SK-N-SH (cell line): ENCODE results near the gene PDE6D. TPM values are rescaled to one million over a fixed set of nuclear protein-coding genes. Genes with fewer than 3 reads are reported as not detected.

Source experiments
- CTCF ChIA-PET: fragments of 300-600, 350-600 bp; formaldehyde crosslinking; extraction: SDS; loops from one replicate; lab custom pipeline; 2021; lab: Yijun Ruan, JAX
- POLR2A ChIA-PET: fragments of 350-600 bp; sonication (Branson Sonifier 250); formaldehyde crosslinking; extraction: SDS; loops from one replicate; lab custom pipeline; 2020; ENCODE audit warnings: antibody characterized with exemption, inconsistent platforms; lab: Yijun Ruan, JAX
- DNase-seq: peaks from one replicate; pipeline ENCODE4 v3.0.0; 2012
- H2AFZ ChIP-seq: fragments of 200-600 bp; sonication (generic); 2 replicates; pipeline ENCODE4 v1.8.1; 2016; ENCODE audit warnings: antibody characterized with exemption, mild to moderate bottlenecking, low read depth
- H3F3A ChIP-seq: fragments of 200-600 bp; sonication (generic); replicated peaks from 2 replicates; pipeline ENCODE3; 2016; ENCODE audit warnings: antibody characterized with exemption, mild to moderate bottlenecking; ENCODE audit not compliant: insufficient read depth
- H3K27ac ChIP-seq, 2 experiments: fragments of 200-500 bp in 1 of 2; fragments of 200-600 bp in 1 of 2; sonication (Bioruptor generic) in 1 of 2; sonication (generic), shearing (Covaris generic) in 1 of 2; 2 replicates each; pipeline versions ENCODE4 v1.5.1 to v1.6.1; 2014 to 2016; ENCODE audit warnings: low read depth in 2 of 2, inconsistent platforms in 1 of 2, low read length in 1 of 2, mild to moderate bottlenecking in 1 of 2, mixed read lengths in 1 of 2
- H3K27me3 ChIP-seq: fragments of 200-600 bp; sonication (generic), shearing (Covaris generic); 2 replicates; pipeline ENCODE4 v1.6.1; 2016; ENCODE audit warnings: mixed run types; ENCODE audit not compliant: insufficient read depth
- H3K36me3 ChIP-seq, 2 experiments: fragments of 200-500 bp in 1 of 2; fragments of 200-600 bp in 1 of 2; sonication (Bioruptor generic) in 1 of 2; sonication (generic) in 1 of 2; replicated peaks in 1 of 2; 2 replicates each; pipeline versions ENCODE3 to v1.5.1; 2014 to 2016; ENCODE audit warnings: low read length in 1 of 2, mild to moderate bottlenecking in 1 of 2; ENCODE audit not compliant: insufficient read depth in 2 of 2, control insufficient read depth in 1 of 2
- H3K4me1 ChIP-seq, 2 experiments: fragments of 200-500 bp in 1 of 2; fragments of 200-600 bp in 1 of 2; sonication (Bioruptor generic) in 1 of 2; sonication (generic), shearing (Covaris generic) in 1 of 2; 2 replicates each; pipeline versions ENCODE4 v1.5.1 to v1.6.1; 2014 to 2016; ENCODE audit warnings: low read depth in 1 of 2, low read length in 1 of 2, mixed run types in 1 of 2; ENCODE audit not compliant: insufficient read depth in 2 of 2, control insufficient read depth in 1 of 2
- H3K4me2 ChIP-seq: fragments of 200-600 bp; sonication (generic), shearing (Covaris generic); 2 replicates; pipeline ENCODE4 v1.6.1; 2017; ENCODE audit warnings: mixed run types
- H3K4me3 ChIP-seq, 2 experiments: fragments of 200-500 bp in 1 of 2; fragments of 200-600 bp in 1 of 2; sonication (Bioruptor generic) in 1 of 2; sonication (generic), shearing (Covaris generic) in 1 of 2; 2 replicates each; pipeline versions ENCODE4 v1.5.1 to v1.8.1; 2014 to 2016; ENCODE audit warnings: low read depth in 2 of 2, inconsistent platforms in 1 of 2, low read length in 1 of 2, mild to moderate bottlenecking in 1 of 2, mixed read lengths in 1 of 2, moderate library complexity in 1 of 2
- H3K79me2 ChIP-seq: fragments of 200-600 bp; sonication (generic); 2 replicates; pipeline ENCODE4 v1.8.1; 2017; ENCODE audit warnings: mild to moderate bottlenecking; ENCODE audit not compliant: insufficient read depth
- H3K9ac ChIP-seq: fragments of 200-600 bp; sonication (generic); 2 replicates; pipeline ENCODE4 v1.6.1; 2017; ENCODE audit warnings: mixed run types
- H3K9me2 ChIP-seq: fragments of 200-600 bp; sonication (generic); 2 replicates; pipeline ENCODE4 v1.6.1; 2017; ENCODE audit warnings: mixed run types
- H3K9me3 ChIP-seq: fragments of 200-600 bp; sonication (generic); 2 replicates; pipeline ENCODE4 v1.6.1; 2017; ENCODE audit warnings: mixed run types, mild to moderate bottlenecking, moderate library complexity
- H4K20me1 ChIP-seq: fragments of 200-600 bp; sonication (generic); 2 replicates; pipeline ENCODE4 v1.6.1; 2017; ENCODE audit warnings: mild to moderate bottlenecking, mixed run types; ENCODE audit not compliant: insufficient read depth
- CHD2 ChIP-seq: fragments of 150-350 bp; IDR thresholded peaks from 2 replicates; pipeline ENCODE4 v1.6.1; 2018; ENCODE audit warnings: low read length; ENCODE audit not compliant: partially characterized antibody
- CTCF ChIP-seq: fragments of 200-600 bp; sonication (generic); IDR thresholded peaks from 2 replicates; pipeline ENCODE4 v1.6.1; 2017; ENCODE audit warnings: antibody characterized with exemption, mild to moderate bottlenecking, moderate library complexity
- ELF1 ChIP-seq: IDR thresholded peaks from 2 replicates; pipeline ENCODE4 v1.4.0; 2012
- EP300 ChIP-seq, 2 experiments: IDR thresholded peaks; 2 replicates each; pipeline versions ENCODE4 v1.4.0 to v1.6.1; 2012; ENCODE audit warnings: borderline replicate concordance in 1 of 2, low read depth in 1 of 2, low read length in 1 of 2
- EZH2phosphoT487 ChIP-seq: fragments of 200-600 bp; sonication (generic); IDR thresholded peaks from 2 replicates; pipeline ENCODE4 v1.6.1; 2017; ENCODE audit warnings: low read depth, mixed run types, mild to moderate bottlenecking, antibody characterized with exemption, moderate library complexity, borderline replicate concordance
- FOXJ3 ChIP-seq: sonication (generic); formaldehyde crosslinking; IDR thresholded peaks from 2 replicates; pipeline ENCODE4 v1.5.1; 2020; ENCODE audit warnings: mild to moderate bottlenecking, missing genetic modification reagents
- GABPA ChIP-seq: IDR thresholded peaks from 2 replicates; pipeline ENCODE4 v1.4.0; 2012; ENCODE audit warnings: low read depth, mild to moderate bottlenecking
- GATA2 ChIP-seq: sonication (generic); formaldehyde crosslinking; IDR thresholded peaks from 2 replicates; pipeline ENCODE4 v1.5.0; 2020; ENCODE audit warnings: mild to moderate bottlenecking, missing genetic modification reagents
- JUND ChIP-seq: IDR thresholded peaks from 2 replicates; pipeline ENCODE4 v1.4.0; 2012
- MEF2A ChIP-seq: IDR thresholded peaks from 2 replicates; pipeline ENCODE4 v1.4.0; 2012; ENCODE audit warnings: low read depth, borderline replicate concordance
- MXI1 ChIP-seq: IDR thresholded peaks from 2 replicates; pipeline ENCODE4 v1.6.1; 2012; ENCODE audit warnings: mild to moderate bottlenecking, low read depth, low read length, improper control_type of control experiment
- NFIC ChIP-seq: IDR thresholded peaks from 2 replicates; pipeline ENCODE4 v1.4.0; 2012; ENCODE audit warnings: borderline replicate concordance
- NRF1 ChIP-seq: IDR thresholded peaks from 2 replicates; pipeline ENCODE4 v1.6.1; 2012; ENCODE audit warnings: low read depth, mild to moderate bottlenecking, low read length
- PBX3 ChIP-seq: IDR thresholded peaks from 2 replicates; pipeline ENCODE4; 2012
- RCOR1 ChIP-seq: fragments of 150-350 bp; IDR thresholded peaks from 2 replicates; pipeline ENCODE4 v1.6.1; 2017; ENCODE audit warnings: antibody characterized with exemption, low read length
- REST ChIP-seq: IDR thresholded peaks from 2 replicates; pipeline ENCODE4 v1.6.1; 2012; ENCODE audit warnings: mild to moderate bottlenecking, low read depth, low read length, moderate library complexity
- RFX5 ChIP-seq: IDR thresholded peaks from 2 replicates; pipeline ENCODE4 v1.6.1; 2012; ENCODE audit warnings: mild to moderate bottlenecking, improper control_type of control experiment, low read length
- SIN3A ChIP-seq: IDR thresholded peaks from 2 replicates; pipeline ENCODE4 v1.6.1; 2012; ENCODE audit warnings: low read depth, mild to moderate bottlenecking, low read length, moderate library complexity, borderline replicate concordance
- SMC3 ChIP-seq: IDR thresholded peaks from 2 replicates; pipeline ENCODE4 v1.6.1; 2012; ENCODE audit warnings: low read depth, low read length, improper control_type of control experiment
- TAF1 ChIP-seq: IDR thresholded peaks from 2 replicates; pipeline ENCODE4 v1.6.1; 2012; ENCODE audit warnings: low read depth, mild to moderate bottlenecking, low read length, moderate library complexity, borderline replicate concordance
- TCF12 ChIP-seq: IDR thresholded peaks from 2 replicates; pipeline ENCODE4 v1.4.0; 2012
- USF1 ChIP-seq: IDR thresholded peaks from 2 replicates; pipeline ENCODE4 v1.4.0; 2012; ENCODE audit warnings: low read depth, borderline replicate concordance
- WGBS: methylation state at CpG from one replicate; pipeline ENCODE4 v1.1.6; 2017; ENCODE audit warnings: low lambda C conversion rate; 5-methylcytosine and 5-hydroxymethylcytosine counted together
- polyA plus RNA-seq, 3 experiments: library from polyadenylated mRNA; depleted of rRNA; stranded (reverse); fragments of >200 nt; gene quantifications; 2 replicates each; pipeline ENCODE4 v1.2.3, GENCODE V29; 2012

Gene PDE6D
- polyA plus RNA-seq, 1 of the 3 experiments (the other 2 are of a cell fraction), result 33.9 TPM

- TF ChIP-seq REST, result no peak
- no peak for TF ChIP-seq MEF2A
- no peak for TF ChIP-seq CTCF
- TF ChIP-seq TCF12, result no peak
- no peak for TF ChIP-seq RCOR1
- no peak for TF ChIP-seq JUND
- no peak for TF ChIP-seq SIN3A
- TF ChIP-seq ELF1, result no peak
- no peak for TF ChIP-seq CHD2
Observed at GRCh38 chr2:231820786-231821303, 39.8 kb upstream of the PDE6D start (continued).

GRCh38 chr2:231819447-231820042, 38.5 kb upstream of the PDE6D start:
- POLR2A ChIA-PET, result no interaction called here
- H3F3A ChIP-seq, result no peaks in the 10 kb centered on the region
- H3K4me2 ChIP-seq, result no peak overlapping the region
- 21% methylated on average over 2 of the region's 2 CpGs for WGBS
- no peak overlapping the region for H3K9ac ChIP-seq
- no peaks in the 10 kb centered on the region for H3K79me2 ChIP-seq
- no peak overlapping the region for H3K4me3 ChIP-seq
- no peaks in the 10 kb centered on the region for H4K20me1 ChIP-seq
- no peak for DNase-seq
- no peaks in the 10 kb centered on the region; the same call in 1 of the 2 replicates for H3K27me3 ChIP-seq
- H3K9me2 ChIP-seq, result no peaks in the 10 kb centered on the region
- CTCF ChIA-PET, result no interaction called here
- 0 out of 2 replicates have a peak, but pooled peaks cover 8% of the 10 kb centered on the region for H3K9me3 ChIP-seq
- no peak overlapping the region for H3K27ac ChIP-seq
- no peaks in the 10 kb centered on the region for H3K4me1 ChIP-seq
- no peak overlapping the region for H2AFZ ChIP-seq
- H3K36me3 ChIP-seq, result peaks cover 0 to 11% of the 10 kb centered on the region in 2 experiments
- TF ChIP-seq TAF1 (no peak), EZH2phosphoT487 (no peak), RFX5 (no peak), NRF1 (no peak), GATA2 (CRISPR knock-in tag) (no peak), MXI1 (no peak), CTCF (no peak), CHD2 (no peak), FOXJ3 (CRISPR knock-in tag) (no peak), GABPA (no peak), SMC3 (no peak), JUND (no peak), EP300 (IDR thresholded peaks at IDR 0.05; ENCODE audit: borderline replicate concordance in 1 of 2, low read depth in 1 of 2, low read length in 1 of 2) (no peak), PBX3 (no peak), MEF2A (no peak), USF1 (no peak), NFIC (no peak)
